Mammary epithelial cell (primary cell): ENCODE data around the gene WDR62.

ENCODE experiments used
- EZH2 ChIP-seq: IDR thresholded peaks from 2 replicates; pipeline ENCODE4 v1.6.1; 2012; ENCODE audit warnings: low read length, inconsistent platforms, borderline replicate concordance
- TF ChIP-seq, protein P1 (sequence below), 2 donors: IDR thresholded peaks in 1 of 2; conservative IDR thresholded peaks in 1 of 2; 2 replicates each; pipeline ENCODE4 v1.5.1; 2011 to 2012; ENCODE audit warnings: inconsistent platforms in 2 of 2, low read length in 2 of 2, mild to moderate bottlenecking in 2 of 2, control low read depth in 1 of 2, low read depth in 1 of 2; ENCODE audit not compliant: insufficient read depth in 1 of 2; ENCODE audit errors: extremely low read depth in 1 of 2

DNA sequence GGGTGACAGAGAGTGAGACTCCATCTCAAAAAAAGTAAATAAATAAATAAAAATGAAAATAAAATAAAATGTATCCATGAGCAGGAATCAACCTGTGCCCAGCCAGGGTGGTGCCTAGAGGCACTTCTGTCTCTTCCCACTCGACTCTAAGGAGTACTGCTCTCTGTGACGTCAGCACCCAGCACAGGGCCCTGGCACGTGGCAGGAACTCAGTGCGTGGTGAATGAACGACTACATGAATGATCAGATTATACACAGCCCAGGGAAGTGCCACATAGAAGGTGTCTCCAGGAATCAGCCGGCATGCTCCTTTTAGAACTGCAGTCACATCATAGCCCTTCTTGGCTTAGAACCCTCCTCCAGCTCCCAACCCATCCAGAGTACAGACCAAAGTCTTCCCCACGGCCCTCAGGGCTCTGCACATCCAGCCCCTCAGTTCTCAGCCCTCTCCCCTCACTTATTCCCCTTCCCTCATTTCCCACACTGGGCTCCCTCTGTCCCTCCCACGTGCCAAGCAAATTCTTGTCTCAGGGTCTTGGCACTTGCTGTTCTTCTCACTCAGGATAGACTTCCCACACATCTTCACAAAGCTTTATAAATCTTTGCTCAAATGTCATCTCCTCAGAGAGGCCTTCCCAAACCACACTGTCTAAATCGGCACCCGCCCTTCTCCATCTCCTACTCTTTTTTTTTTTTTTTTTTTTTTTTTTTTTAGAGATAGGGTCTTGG is 26.2 kb upstream of the WDR62 start:
- no peak for TF ChIP-seq EZH2
- TF ChIP-seq, protein P1, sequence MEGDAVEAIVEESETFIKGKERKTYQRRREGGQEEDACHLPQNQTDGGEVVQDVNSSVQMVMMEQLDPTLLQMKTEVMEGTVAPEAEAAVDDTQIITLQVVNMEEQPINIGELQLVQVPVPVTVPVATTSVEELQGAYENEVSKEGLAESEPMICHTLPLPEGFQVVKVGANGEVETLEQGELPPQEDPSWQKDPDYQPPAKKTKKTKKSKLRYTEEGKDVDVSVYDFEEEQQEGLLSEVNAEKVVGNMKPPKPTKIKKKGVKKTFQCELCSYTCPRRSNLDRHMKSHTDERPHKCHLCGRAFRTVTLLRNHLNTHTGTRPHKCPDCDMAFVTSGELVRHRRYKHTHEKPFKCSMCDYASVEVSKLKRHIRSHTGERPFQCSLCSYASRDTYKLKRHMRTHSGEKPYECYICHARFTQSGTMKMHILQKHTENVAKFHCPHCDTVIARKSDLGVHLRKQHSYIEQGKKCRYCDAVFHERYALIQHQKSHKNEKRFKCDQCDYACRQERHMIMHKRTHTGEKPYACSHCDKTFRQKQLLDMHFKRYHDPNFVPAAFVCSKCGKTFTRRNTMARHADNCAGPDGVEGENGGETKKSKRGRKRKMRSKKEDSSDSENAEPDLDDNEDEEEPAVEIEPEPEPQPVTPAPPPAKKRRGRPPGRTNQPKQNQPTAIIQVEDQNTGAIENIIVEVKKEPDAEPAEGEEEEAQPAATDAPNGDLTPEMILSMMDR (conservative IDR thresholded peaks at IDR 0.05 in 1 of 2, IDR thresholded peaks at IDR 0.05 in 1 of 2; ENCODE audit: extremely low read depth in 1 of 2, insufficient read depth in 1 of 2, low read depth in 1 of 2, low read length in 2 of 2) = no peak
